Femur (tissue), 1 donor: ENCODE data around the gene NFKBIA.
"Not testable (repeated sequence)": the region's sequence is repeated elsewhere in the genome, so short reads cannot be mapped to it uniquely, and the experiment has no call there.

ENCODE experiments used
- DNase-seq: peaks from one replicate; pipeline ENCODE4 v3.0.0-alpha.2; 2017

The NFKBIA gene

GRCh38 chr14:35389315-35389667 lies 15.3 kb downstream of the NFKBIA start:
- DNase-seq, result no peak

GRCh38 chr14:35388656-35389314 lies 15.8 kb downstream of the NFKBIA start:
- DNase-seq, result no peak

DNA sequence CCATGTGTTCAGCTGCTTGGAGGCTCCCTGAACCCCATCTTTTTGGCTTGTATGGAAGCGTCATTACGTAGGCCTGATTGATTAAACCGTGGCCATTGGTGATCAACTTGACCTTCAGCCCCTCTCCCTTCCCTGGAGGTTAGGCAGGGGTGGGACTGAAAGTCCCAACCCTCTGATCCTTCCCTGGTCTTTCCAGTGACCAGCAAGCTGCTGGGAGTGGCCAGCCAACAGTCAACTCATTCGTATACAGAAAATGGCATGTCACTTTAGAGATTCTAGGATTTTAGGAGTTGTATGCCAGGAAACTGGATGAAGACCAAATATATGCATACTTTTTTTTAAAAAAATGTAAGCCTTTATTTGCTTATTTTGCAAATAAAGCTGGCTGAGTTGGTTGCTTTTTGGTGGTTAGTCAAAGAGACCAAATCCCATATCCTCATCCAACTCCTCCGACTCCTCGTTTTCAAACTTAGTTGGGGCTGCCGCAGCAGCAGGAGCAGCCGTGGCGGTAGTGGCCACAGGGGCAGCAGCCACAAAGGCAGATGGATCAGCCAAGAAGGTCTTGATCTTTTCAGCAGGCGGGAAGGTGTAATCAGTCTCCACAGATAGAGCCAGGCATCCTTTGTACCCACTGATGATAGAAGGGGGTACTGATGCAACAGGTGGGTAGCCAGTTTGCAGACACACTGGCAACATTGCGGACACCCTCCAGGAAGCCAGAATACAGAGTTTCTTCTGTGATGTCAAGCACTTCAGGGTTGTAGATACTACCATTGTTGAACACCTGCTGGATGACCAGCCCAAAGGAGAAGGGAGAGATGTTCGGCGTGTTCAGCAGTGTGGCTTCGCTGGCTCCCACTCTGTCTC lies 16.6 kb downstream of the NFKBIA start:
- DNase-seq, result no peak

DNA sequence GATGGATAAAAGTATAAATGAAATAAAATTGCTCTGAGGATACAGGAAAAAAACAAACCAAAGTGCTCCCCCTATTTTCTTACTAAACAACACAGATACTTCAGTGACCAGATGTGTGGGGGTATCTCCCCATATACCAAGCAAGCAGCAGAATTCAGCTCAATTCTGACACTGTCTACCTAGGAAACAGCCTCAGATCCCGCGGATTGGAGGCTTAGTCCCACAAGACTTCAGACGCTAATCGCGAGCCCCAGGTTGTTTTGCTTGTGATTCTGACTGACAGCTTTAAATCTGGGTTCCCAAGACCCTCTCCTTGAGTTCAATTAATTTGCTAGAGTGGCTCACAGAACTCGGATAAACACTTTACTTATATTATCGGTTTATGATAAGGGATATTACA lies 17.3 kb downstream of the NFKBIA start:
- DNase-seq, result no peak

- no peak for DNase-seq
Measured at GRCh38 chr14:35386673-35387125, 17.9 kb downstream of the NFKBIA start.

GRCh38 chr14:35385042-35385839 lies 19.3 kb downstream of the NFKBIA start:
- DNase-seq, result peak; percentile 83

- DNase-seq, result peak; percentile 76
Measured at GRCh38 chr14:35384455-35385041, 20.0 kb downstream of the NFKBIA start.

DNA sequence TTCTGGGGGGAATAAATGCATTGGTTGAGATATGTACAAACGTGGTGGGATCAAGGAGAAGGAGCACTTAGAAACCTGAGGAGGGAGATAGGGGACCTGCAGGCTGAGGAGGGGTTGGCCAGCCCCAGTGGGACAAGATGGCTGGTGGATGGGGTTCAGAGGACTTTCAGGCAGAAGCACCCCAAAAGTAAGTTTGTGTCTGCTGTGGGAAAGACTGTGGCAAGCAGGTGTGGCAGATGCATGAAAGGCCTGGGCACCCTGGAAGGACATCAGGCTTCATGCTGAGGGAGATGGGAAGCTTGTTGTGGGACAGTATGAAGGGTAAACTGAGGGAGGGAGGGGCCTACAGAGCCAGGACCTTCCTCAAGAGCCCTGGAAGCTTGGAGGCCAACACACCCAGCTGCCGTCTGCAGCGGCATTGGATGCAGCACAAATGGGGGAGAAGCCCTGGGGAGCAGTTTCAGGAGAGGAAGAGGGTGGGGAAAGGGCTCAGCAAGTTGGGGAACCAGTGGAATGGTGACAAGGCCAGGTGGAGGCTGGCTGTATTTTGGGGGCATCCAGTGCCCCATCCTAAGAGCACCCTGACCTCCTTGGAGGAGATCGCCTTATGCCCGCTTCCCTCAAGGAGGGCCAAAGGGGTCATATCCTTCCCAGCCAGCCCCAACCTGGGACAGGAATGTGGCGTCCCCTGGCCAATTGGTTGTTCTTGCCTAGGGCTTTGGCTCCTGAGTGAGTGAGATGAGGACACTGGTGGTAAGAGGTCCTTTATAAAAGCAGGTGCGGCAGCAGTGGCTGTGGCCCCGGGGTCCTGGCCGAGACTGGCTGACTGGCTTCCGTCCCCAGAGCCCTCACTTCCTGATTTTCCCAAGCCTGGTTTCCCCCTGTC lies 20.7 kb downstream of the NFKBIA start:
- DNase-seq, result no peak

DNA sequence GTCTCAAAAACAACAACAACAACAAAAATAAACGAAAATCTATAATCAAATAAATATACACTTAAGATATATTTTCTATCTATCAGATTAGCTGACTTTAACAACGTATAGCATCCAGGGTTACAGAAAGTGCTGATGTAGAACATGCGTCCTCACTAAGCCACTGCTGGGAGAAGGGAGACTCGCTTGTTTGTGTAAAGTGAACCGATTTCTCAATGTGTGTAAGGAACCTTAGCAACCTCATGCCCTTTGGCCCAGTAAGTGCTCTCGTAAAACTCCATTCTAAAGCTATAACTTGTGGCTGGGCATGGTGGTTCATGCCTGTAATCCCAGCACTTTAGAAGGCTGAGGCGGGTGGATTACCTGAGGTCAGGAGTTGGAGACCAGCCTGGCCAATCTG lies 23.8 kb downstream of the NFKBIA start:
- DNase-seq, result no peak

GRCh38 chr14:35379234-35379933 lies 25.2 kb downstream of the NFKBIA start:
- not testable (repeated sequence) for DNase-seq

- no peak for DNase-seq
Measured at GRCh38 chr14:35378425-35379233, 25.9 kb downstream of the NFKBIA start.

DNA sequence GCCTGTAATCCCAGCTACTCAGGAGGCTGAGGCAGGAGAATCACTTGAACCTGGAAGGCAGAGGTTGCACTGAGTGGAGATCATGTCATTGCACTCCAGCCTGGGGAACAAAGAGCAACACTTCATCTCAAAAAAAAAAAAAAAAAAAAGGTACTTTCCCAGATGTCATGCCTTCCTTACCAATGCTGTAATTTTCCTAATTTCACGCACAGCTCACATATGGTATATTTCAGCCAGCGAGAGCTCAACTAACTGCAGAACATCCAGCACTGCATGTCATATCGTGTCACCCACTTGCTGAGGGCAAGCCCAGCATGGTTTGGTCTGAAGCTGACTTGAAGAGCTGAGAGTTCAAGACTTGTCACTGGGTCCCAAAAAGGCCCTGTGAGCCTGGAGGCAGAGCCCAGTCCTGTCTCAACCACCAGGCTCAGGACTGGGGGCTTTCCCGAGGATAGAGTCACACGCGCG lies 29.0 kb downstream of the NFKBIA start:
- no peak for DNase-seq

GRCh38 chr14:35374263-35374712 lies 30.3 kb downstream of the NFKBIA start:
- no peak for DNase-seq

GRCh38 chr14:35373208-35373607 lies 31.3 kb downstream of the NFKBIA start:
- DNase-seq, result not testable (repeated sequence)

DNA sequence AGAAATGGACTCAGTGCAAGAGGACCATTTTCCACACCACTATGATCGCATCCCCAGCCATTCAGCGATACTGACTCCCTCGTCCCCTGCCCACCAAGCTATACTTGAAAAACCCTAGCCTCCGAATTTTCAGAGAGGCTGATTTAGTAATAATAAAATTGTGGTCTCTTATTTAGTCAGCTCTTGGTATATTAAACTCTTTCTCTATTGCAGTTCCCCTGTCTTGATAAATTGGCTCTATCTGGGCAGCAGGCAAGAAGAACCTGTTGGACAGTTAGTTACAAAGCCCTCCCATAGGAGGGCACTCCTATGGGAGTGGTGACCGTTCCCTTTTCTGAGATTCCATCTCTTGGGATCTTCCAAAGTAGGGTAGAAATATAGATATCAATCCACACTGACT lies 33.6 kb downstream of the NFKBIA start:
- DNase-seq, result no peak

- DNase-seq, result peak; percentile 38
Measured at GRCh38 chr14:35369701-35370191, 34.8 kb downstream of the NFKBIA start.

- DNase-seq, result no peak
Measured at GRCh38 chr14:35368583-35369392, 35.8 kb downstream of the NFKBIA start.

DNA sequence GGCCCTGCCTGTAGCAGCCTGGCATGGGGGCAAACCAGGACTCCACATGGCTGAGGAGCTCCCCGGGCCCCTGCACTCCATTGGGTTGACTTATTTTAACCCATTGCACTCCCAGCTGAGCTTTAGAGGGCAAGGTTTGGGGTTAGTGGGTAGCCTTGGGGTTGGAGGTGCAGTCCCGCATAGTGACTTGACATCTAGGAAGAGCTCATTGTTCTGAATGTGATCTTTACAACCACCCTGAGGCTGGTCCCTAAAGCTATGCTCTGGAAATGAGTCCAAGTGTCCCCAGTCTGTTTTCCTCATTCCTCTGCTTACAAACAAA lies 36.4 kb downstream of the NFKBIA start:
- DNase-seq, result no peak

DNA sequence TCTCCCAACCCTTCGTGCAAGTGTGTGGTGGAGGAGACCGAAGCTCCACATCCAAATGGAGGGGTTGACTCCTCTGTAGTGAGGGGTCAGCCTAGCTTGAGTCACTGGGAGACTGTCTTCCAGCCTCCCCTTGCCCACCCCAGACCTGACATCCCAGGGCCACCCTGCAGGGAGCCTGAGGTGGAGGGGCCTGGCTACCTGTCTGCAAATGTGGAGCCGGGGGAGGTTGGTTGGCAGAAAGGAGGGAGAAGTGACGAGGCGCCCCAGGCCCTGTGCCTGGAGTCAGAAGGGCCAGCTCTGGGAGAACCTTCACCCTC lies 37.5 kb downstream of the NFKBIA start:
- no peak for DNase-seq
